Calu3 (cell line): ENCODE results near the gene CHADL. TPM values are rescaled to one million over a fixed set of nuclear protein-coding genes. Genes with fewer than 3 reads are reported as not detected.
"Not testable (repeated sequence)": the region's sequence is repeated elsewhere in the genome, so short reads cannot be mapped to it uniquely, and the experiment has no call there.

ENCODE experiments used
- BruUV-seq: library from RNA; stranded (reverse); fragments of 400-500 nt; replicated peaks from 2 replicates; lab custom pipeline; 2021; lab: Mats Ljungman, UMichigan
- CTCF ChIA-PET: fragments of 300-600 bp; sonication (Branson Sonifier 250); formaldehyde crosslinking; loops from one replicate; lab custom pipeline; 2022; ENCODE audit warnings: antibody characterized with exemption; lab: Charles Lee
- DNase-seq: peaks from one replicate; pipeline ENCODE4 v3.0.0; 2022
- H3K27ac Mint-ChIP-seq: one replicate; pipeline ENCODE4 v1.8.0; 2022; ENCODE audit warnings: mixed read lengths; ENCODE audit not compliant: unreplicated experiment
- H3K27me3 Mint-ChIP-seq: one replicate; pipeline ENCODE4 v1.8.0; 2022; ENCODE audit warnings: mixed read lengths; ENCODE audit not compliant: unreplicated experiment
- H3K36me3 Mint-ChIP-seq: one replicate; pipeline ENCODE4 v1.8.0; 2022; ENCODE audit warnings: mild to moderate bottlenecking, moderate library complexity, mixed read lengths; ENCODE audit not compliant: insufficient read depth, unreplicated experiment
- H3K4me1 Mint-ChIP-seq: one replicate; pipeline ENCODE4 v1.8.0; 2022; ENCODE audit warnings: mild to moderate bottlenecking, low read depth, mixed read lengths; ENCODE audit not compliant: unreplicated experiment
- H3K4me3 Mint-ChIP-seq: one replicate; pipeline ENCODE4 v1.8.0; 2022; ENCODE audit warnings: mild to moderate bottlenecking, low read depth, moderate library complexity, mixed read lengths; ENCODE audit not compliant: unreplicated experiment
- H3K9me3 Mint-ChIP-seq: one replicate; pipeline ENCODE4 v1.8.0; 2022; ENCODE audit warnings: low read depth, mixed read lengths; ENCODE audit not compliant: unreplicated experiment
- CTCF ChIP-seq: fragments of 200-600 bp; IDR thresholded peaks from one replicate; pipeline ENCODE4 v1.8.0; 2022; ENCODE audit warnings: antibody characterized with exemption; ENCODE audit not compliant: unreplicated experiment
- intact Hi-C: fragments of 100-400 bp; cut with micrococcal nuclease; formaldehyde crosslinking; loops from one replicate; pipeline ENCODE4 v1.10.0; 2022; ENCODE audit not compliant: unreplicated experiment
- microRNA-seq: library from miRNA; unstranded; fragments of <30 nt; microRNA quantifications from one replicate; pipeline ENCODE4 v1.2.0, GENCODE V29; 2022
- total RNA-seq: library from RNA; stranded (reverse); gene quantifications from 2 replicates; pipeline ENCODE4 v1.2.3, GENCODE V29; 2022

Gene CHADL
- total RNA-seq, 1 experiment from 2014 or later: 0.73 TPM

GRCh38 chr22:41184679-41185078, 56.1 kb downstream of the CHADL start:
- TF ChIP-seq CTCF: no peak
- intact Hi-C loops: no loop called here
- no peak overlapping the region for H3K27ac Mint-ChIP-seq
- H3K36me3 Mint-ChIP-seq: peaks cover 14% of the 10 kb centered on the region
- no peaks in the 10 kb centered on the region for H3K9me3 Mint-ChIP-seq
- no TSS peak for BruUV-seq
- no peak overlapping the region for H3K4me3 Mint-ChIP-seq
- no peak for DNase-seq
- H3K4me1 Mint-ChIP-seq: peaks cover 18% of the 10 kb centered on the region
- no peaks in the 10 kb centered on the region for H3K27me3 Mint-ChIP-seq
- CTCF ChIA-PET: interaction anchor here (1.6 kb wide), 1 partner anchor 53 kb away, joined by 3 read pairs; no protein-coding TSS in a partner anchor

GRCh38 chr22:41181349-41182241, 59.1 kb downstream of the CHADL start:
- H3K9me3 Mint-ChIP-seq: no peaks in the 10 kb centered on the region
- CTCF ChIA-PET: interaction anchor here (0.9 to 1.2 kb wide), 3 partner anchors 16 to 178 kb away, joined by 3 to 5 read pairs (median 4); no protein-coding TSS in a partner anchor
- BruUV-seq: no TSS peak
- DNase-seq: peak; percentile 25
- peaks cover 18% of the 10 kb centered on the region for H3K4me1 Mint-ChIP-seq
- no peak for TF ChIP-seq CTCF
- peak overlapping the region; percentile 82 for H3K27ac Mint-ChIP-seq
- H3K27me3 Mint-ChIP-seq: no peaks in the 10 kb centered on the region
- intact Hi-C loops: no loop called here
- peak overlapping the region; percentile 24 for H3K4me3 Mint-ChIP-seq
- peaks cover 36% of the 10 kb centered on the region for H3K36me3 Mint-ChIP-seq

GRCh38 chr22:41180926-41181325, 59.8 kb downstream of the CHADL start:
- H3K36me3 Mint-ChIP-seq: peaks cover 42% of the 10 kb centered on the region
- no peak for DNase-seq
- peak overlapping the region; percentile 82 for H3K27ac Mint-ChIP-seq
- no TSS peak for BruUV-seq
- TF ChIP-seq CTCF: no peak
- peaks cover 18% of the 10 kb centered on the region for H3K4me1 Mint-ChIP-seq
- no peaks in the 10 kb centered on the region for H3K27me3 Mint-ChIP-seq
- no peaks in the 10 kb centered on the region for H3K9me3 Mint-ChIP-seq
- CTCF ChIA-PET: interaction anchor here (1.2 kb wide), 1 partner anchor 177 kb away, joined by 4 read pairs; no protein-coding TSS in a partner anchor
- H3K4me3 Mint-ChIP-seq: no peak overlapping the region
- intact Hi-C loops: no loop called here

- DNase-seq, H3K9me3 Mint-ChIP-seq, H3K27ac Mint-ChIP-seq, BruUV-seq, H3K4me3 Mint-ChIP-seq, CTCF ChIA-PET, intact Hi-C loops, H3K27me3 Mint-ChIP-seq: not testable (repeated sequence)
- Mint-ChIP-seq H3K4me1 (peaks cover 18% of the 10 kb centered on the region), H3K36me3 (peaks cover 42% of the 10 kb centered on the region)
Measured at GRCh38 chr22:41180362-41180761, 60.4 kb downstream of the CHADL start.

Small RNA genes lying within 50 kb of the gene (microRNA-seq; reads per million reads assigned to microRNA genes)
- not detected for gene MIR6889

Other genes with a start within 250 kb of the CHADL start
- 67.2 and 71.5 TPM in 2 replicates for gene EP300, start 148.3 kb downstream of the CHADL start, total RNA-seq
- gene L3MBTL2, start 35.6 kb downstream of the CHADL start, total RNA-seq: 27.0 and 28.2 TPM in 2 replicates
- 189 and 194 TPM in 2 replicates for gene RANGAP1, start 45.3 kb upstream of the CHADL start, total RNA-seq
- gene ZC3H7B, start 60.6 kb upstream of the CHADL start, total RNA-seq: 53.3 and 53.5 TPM in 2 replicates
- gene TEF, start 141.0 kb upstream of the CHADL start, total RNA-seq: 4.6 and 6.3 TPM in 2 replicates
- gene TOB2, start 205.9 kb upstream of the CHADL start, total RNA-seq: 57.3 and 64.1 TPM in 2 replicates
- gene PHF5A, start 227.8 kb upstream of the CHADL start, total RNA-seq: 53.3 and 68.5 TPM in 2 replicates
- gene ACO2, start 228.2 kb upstream of the CHADL start, total RNA-seq: 94.0 and 94.5 TPM in 2 replicates